ENCODE measurements around the gene CACNB2.

CACNB2 gene

DNA sequence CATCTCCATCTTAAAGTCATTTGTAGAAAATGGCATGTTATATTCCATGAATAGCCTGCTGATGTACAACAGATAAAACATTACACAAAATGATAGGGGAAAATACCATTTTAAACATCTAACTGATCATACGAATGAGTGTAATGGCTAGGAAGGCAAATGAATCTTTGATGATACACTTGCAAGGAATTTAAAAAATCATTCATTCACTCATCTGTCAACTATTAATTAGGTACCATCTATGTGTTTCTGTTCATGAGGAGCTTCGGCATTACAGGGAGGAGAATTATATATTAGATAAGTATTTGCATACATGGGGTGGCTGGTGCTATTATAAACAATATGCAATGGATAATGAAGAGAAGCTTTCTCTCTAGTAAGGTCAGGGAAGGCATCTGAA is 183.7 kb downstream of the CACNB2 start:
- no peaks in the 10 kb centered on the region for H3K36me3 ChIP-seq (ENCODE audit: control insufficient read depth, insufficient read depth, low read length)
- H3K9me3 ChIP-seq (ENCODE audit: control insufficient read depth, low read length): no peaks in the 10 kb centered on the region
- H3K4me1 ChIP-seq (ENCODE audit: control insufficient read depth, insufficient read depth, low read length, poor library complexity, severe bottlenecking): no peaks in the 10 kb centered on the region
- DNase-seq: no peak
- no peaks in the 10 kb centered on the region for H3K27me3 ChIP-seq (replicated peaks; ENCODE audit: control insufficient read depth, insufficient read depth, low read length, poor library complexity, severe bottlenecking)
- H3K27ac ChIP-seq (ENCODE audit: insufficient read depth, low read length, poor library complexity, severe bottlenecking): no peak overlapping the region
- no peak overlapping the region for H3K4me3 ChIP-seq (ENCODE audit: insufficient read depth, low read depth, low read length, poor library complexity, severe bottlenecking)

DNA sequence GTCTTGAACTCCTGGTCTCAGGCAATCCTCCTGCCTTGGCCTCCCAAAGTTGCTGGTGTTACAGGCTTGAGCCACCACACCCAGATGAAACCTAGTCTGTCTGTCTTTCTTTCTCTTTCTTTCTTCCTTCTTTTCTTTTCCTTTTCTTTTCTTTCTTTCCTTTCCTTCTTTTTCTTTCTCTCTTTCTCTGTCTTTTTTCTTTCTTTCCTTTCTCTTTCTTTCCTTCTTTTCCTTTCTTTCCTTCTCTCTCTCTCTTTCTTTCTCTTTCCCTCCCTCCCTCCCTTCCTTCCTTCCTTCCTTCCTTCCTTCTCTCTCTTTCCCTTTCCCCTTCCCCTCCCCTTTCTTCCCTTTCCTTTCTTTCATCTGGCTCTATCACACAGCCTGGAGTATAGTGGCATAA is 185.2 kb downstream of the CACNB2 start:
- no peak for DNase-seq
- no peaks in the 10 kb centered on the region for H3K9me3 ChIP-seq (ENCODE audit: control insufficient read depth, low read length)
- no peaks in the 10 kb centered on the region for H3K27me3 ChIP-seq (replicated peaks; ENCODE audit: control insufficient read depth, insufficient read depth, low read length, poor library complexity, severe bottlenecking)
- H3K27ac ChIP-seq (ENCODE audit: insufficient read depth, low read length, poor library complexity, severe bottlenecking): no peak overlapping the region
- H3K4me1 ChIP-seq (ENCODE audit: control insufficient read depth, insufficient read depth, low read length, poor library complexity, severe bottlenecking): no peaks in the 10 kb centered on the region
- H3K36me3 ChIP-seq (ENCODE audit: control insufficient read depth, insufficient read depth, low read length): no peaks in the 10 kb centered on the region
- no peak overlapping the region for H3K4me3 ChIP-seq (ENCODE audit: insufficient read depth, low read depth, low read length, poor library complexity, severe bottlenecking)

GRCh38 chr10:18325889-18326531 is 185.8 kb downstream of the CACNB2 start:
- no peaks in the 10 kb centered on the region for H3K27me3 ChIP-seq (replicated peaks; ENCODE audit: control insufficient read depth, insufficient read depth, low read length, poor library complexity, severe bottlenecking)
- H3K4me1 ChIP-seq (ENCODE audit: control insufficient read depth, insufficient read depth, low read length, poor library complexity, severe bottlenecking): no peaks in the 10 kb centered on the region
- DNase-seq: no peak
- H3K27ac ChIP-seq (ENCODE audit: insufficient read depth, low read length, poor library complexity, severe bottlenecking): no peak overlapping the region
- no peaks in the 10 kb centered on the region for H3K9me3 ChIP-seq (ENCODE audit: control insufficient read depth, low read length)
- no peak overlapping the region for H3K4me3 ChIP-seq (ENCODE audit: insufficient read depth, low read depth, low read length, poor library complexity, severe bottlenecking)
- H3K36me3 ChIP-seq (ENCODE audit: control insufficient read depth, insufficient read depth, low read length): no peaks in the 10 kb centered on the region

GRCh38 chr10:18328941-18329340 is 188.7 kb downstream of the CACNB2 start:
- Histone ChIP-seq H3K9me3 (ENCODE audit: control insufficient read depth, low read length) (no peaks in the 10 kb centered on the region), H3K4me3 (ENCODE audit: insufficient read depth, low read depth, low read length, poor library complexity, severe bottlenecking) (no peak overlapping the region), H3K27me3 (replicated peaks; ENCODE audit: control insufficient read depth, insufficient read depth, low read length, poor library complexity, severe bottlenecking) (no peaks in the 10 kb centered on the region), H3K4me1 (ENCODE audit: control insufficient read depth, insufficient read depth, low read length, poor library complexity, severe bottlenecking) (no peaks in the 10 kb centered on the region), H3K27ac (ENCODE audit: insufficient read depth, low read length, poor library complexity, severe bottlenecking) (no peak overlapping the region), H3K36me3 (ENCODE audit: control insufficient read depth, insufficient read depth, low read length) (no peaks in the 10 kb centered on the region)
- no peak for DNase-seq

DNA sequence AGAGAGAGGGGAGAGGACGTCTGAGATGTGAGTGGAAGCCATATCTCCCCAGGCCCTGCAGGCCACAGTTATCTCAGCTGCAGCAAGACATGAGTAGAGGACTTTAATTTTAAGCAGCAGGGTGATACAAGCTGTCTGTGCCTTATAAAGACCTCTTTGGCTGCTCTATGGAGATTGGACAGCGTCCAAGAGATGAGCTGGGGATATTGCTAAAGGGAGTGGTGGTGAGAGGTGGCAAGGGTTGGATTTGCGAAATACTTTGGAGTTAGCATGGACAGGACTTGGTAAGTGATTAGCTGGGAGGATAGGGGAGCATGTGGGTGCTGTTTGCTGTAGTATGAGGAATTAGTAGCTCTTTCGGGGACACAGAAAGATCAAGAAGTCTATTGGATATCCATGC is 191.8 kb downstream of the CACNB2 start:
- H3K36me3 ChIP-seq (ENCODE audit: control insufficient read depth, insufficient read depth, low read length): no peaks in the 10 kb centered on the region
- H3K27me3 ChIP-seq (replicated peaks; ENCODE audit: control insufficient read depth, insufficient read depth, low read length, poor library complexity, severe bottlenecking): no peaks in the 10 kb centered on the region
- H3K4me1 ChIP-seq (ENCODE audit: control insufficient read depth, insufficient read depth, low read length, poor library complexity, severe bottlenecking): no peaks in the 10 kb centered on the region
- H3K4me3 ChIP-seq (ENCODE audit: insufficient read depth, low read depth, low read length, poor library complexity, severe bottlenecking): no peak overlapping the region
- no peak for DNase-seq
- H3K27ac ChIP-seq (ENCODE audit: insufficient read depth, low read length, poor library complexity, severe bottlenecking): no peak overlapping the region
- no peaks in the 10 kb centered on the region for H3K9me3 ChIP-seq (ENCODE audit: control insufficient read depth, low read length)

DNA sequence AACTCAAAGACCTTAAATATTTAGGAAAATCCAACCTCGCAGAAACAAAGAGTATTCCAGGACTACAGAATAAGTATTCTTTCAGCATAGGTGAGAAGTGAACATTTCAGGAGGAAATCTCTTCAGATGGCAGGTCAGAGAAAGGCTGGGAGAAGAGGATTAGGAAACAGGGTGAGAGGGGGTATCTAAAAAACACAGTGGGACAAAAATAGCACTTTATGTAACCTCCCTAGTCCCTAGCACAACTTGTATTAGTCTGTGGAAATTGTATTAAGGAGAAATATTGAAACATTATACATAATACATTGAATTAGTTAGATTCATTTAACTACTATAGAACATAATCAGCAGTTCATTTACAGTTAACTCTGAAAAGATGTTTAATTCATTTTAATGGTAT is 192.3 kb downstream of the CACNB2 start:
- DNase-seq: no peak
- Histone ChIP-seq H3K27me3 (replicated peaks; ENCODE audit: control insufficient read depth, insufficient read depth, low read length, poor library complexity, severe bottlenecking) (no peaks in the 10 kb centered on the region), H3K27ac (ENCODE audit: insufficient read depth, low read length, poor library complexity, severe bottlenecking) (no peak overlapping the region), H3K36me3 (ENCODE audit: control insufficient read depth, insufficient read depth, low read length) (no peaks in the 10 kb centered on the region), H3K9me3 (ENCODE audit: control insufficient read depth, low read length) (no peaks in the 10 kb centered on the region), H3K4me3 (ENCODE audit: insufficient read depth, low read depth, low read length, poor library complexity, severe bottlenecking) (no peak overlapping the region), H3K4me1 (ENCODE audit: control insufficient read depth, insufficient read depth, low read length, poor library complexity, severe bottlenecking) (no peaks in the 10 kb centered on the region)

GRCh38 chr10:18333621-18334020 is 193.4 kb downstream of the CACNB2 start:
- Histone ChIP-seq H3K4me1 (ENCODE audit: control insufficient read depth, insufficient read depth, low read length, poor library complexity, severe bottlenecking) (no peaks in the 10 kb centered on the region), H3K4me3 (ENCODE audit: insufficient read depth, low read depth, low read length, poor library complexity, severe bottlenecking) (no peak overlapping the region), H3K9me3 (ENCODE audit: control insufficient read depth, low read length) (no peaks in the 10 kb centered on the region), H3K36me3 (ENCODE audit: control insufficient read depth, insufficient read depth, low read length) (no peaks in the 10 kb centered on the region), H3K27me3 (replicated peaks; ENCODE audit: control insufficient read depth, insufficient read depth, low read length, poor library complexity, severe bottlenecking) (no peaks in the 10 kb centered on the region), H3K27ac (ENCODE audit: insufficient read depth, low read length, poor library complexity, severe bottlenecking) (no peak overlapping the region)
- no peak for DNase-seq

DNA sequence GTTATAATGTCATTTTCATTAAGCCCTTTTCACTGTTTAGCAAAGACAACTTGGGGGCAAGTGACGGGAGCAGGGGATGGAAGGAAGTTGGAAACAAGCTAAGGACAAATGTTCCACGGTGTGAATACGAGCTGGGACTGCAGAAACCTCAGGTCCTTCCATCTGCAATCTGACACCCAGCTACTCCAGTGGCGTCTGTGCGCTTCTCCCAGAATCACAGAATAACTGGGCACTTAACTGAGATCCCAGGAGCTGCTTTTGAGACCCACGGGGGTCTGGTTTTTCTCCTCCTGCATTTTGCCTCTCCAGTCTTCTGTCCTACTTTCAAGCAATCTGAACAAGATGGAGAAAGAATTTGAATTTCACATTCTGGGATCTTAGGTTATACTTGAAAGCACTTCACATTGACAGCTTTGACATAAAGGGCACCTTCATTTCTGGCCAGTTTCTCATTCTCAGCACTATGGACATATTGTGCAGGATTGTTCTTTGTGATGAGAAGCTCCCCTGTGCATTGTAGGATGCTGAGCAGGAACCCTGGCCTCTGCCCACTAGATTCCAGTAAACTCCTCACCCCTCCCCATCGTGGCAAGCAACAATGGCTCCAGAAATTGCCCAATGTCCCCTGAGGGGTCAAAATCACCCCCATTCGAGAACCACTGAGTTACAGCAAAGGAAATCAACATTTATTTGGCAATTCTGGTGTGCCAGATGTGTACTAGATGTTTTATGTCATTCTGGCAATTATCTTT is 194.1 kb downstream of the CACNB2 start:
- H3K4me3 ChIP-seq (ENCODE audit: insufficient read depth, low read depth, low read length, poor library complexity, severe bottlenecking): no peak overlapping the region
- H3K9me3 ChIP-seq (ENCODE audit: control insufficient read depth, low read length): no peaks in the 10 kb centered on the region
- no peaks in the 10 kb centered on the region for H3K4me1 ChIP-seq (ENCODE audit: control insufficient read depth, insufficient read depth, low read length, poor library complexity, severe bottlenecking)
- no peaks in the 10 kb centered on the region for H3K36me3 ChIP-seq (ENCODE audit: control insufficient read depth, insufficient read depth, low read length)
- no peak for DNase-seq
- H3K27ac ChIP-seq (ENCODE audit: insufficient read depth, low read length, poor library complexity, severe bottlenecking): no peak overlapping the region
- no peaks in the 10 kb centered on the region for H3K27me3 ChIP-seq (replicated peaks; ENCODE audit: control insufficient read depth, insufficient read depth, low read length, poor library complexity, severe bottlenecking)

DNA sequence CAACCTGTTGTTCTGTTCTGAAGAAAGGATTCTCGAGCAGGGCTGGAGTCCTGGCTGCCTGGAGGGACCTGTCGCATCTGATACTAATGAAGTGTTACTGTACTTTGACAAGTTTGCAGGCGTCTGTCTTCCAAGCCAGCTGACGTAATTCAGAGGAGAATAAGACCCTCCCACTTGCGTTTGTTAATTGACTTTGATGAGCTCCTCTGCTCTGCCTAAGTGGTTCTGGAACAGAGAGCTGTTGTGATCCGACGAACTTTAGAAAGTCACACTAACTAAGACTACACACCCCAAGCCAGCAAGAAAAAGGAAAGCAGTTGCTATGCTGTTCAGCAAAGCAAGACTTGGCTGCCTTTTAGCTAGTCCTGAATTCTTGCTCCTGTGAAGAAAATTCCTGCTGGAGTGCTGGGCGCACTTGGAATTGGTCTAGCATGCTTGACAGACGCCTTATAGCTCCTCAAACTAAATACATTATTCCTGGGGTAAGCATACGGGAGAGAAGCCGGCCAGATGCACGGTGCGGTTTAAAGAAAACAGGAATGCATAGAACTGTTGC is 200.3 kb downstream of the CACNB2 start:
- H3K4me1 ChIP-seq (ENCODE audit: control insufficient read depth, insufficient read depth, low read length, poor library complexity, severe bottlenecking): no peaks in the 10 kb centered on the region
- no peaks in the 10 kb centered on the region for H3K27me3 ChIP-seq (replicated peaks; ENCODE audit: control insufficient read depth, insufficient read depth, low read length, poor library complexity, severe bottlenecking)
- H3K36me3 ChIP-seq (ENCODE audit: control insufficient read depth, insufficient read depth, low read length): no peaks in the 10 kb centered on the region
- H3K9me3 ChIP-seq (ENCODE audit: control insufficient read depth, low read length): no peaks in the 10 kb centered on the region
- H3K4me3 ChIP-seq (ENCODE audit: insufficient read depth, low read depth, low read length, poor library complexity, severe bottlenecking): no peak overlapping the region
- H3K27ac ChIP-seq (ENCODE audit: insufficient read depth, low read length, poor library complexity, severe bottlenecking): no peak overlapping the region
- no peak for DNase-seq

GRCh38 chr10:18341055-18341454 is 200.8 kb downstream of the CACNB2 start:
- no peaks in the 10 kb centered on the region for H3K4me1 ChIP-seq (ENCODE audit: control insufficient read depth, insufficient read depth, low read length, poor library complexity, severe bottlenecking)
- no peak for DNase-seq
- H3K4me3 ChIP-seq (ENCODE audit: insufficient read depth, low read depth, low read length, poor library complexity, severe bottlenecking): no peak overlapping the region
- H3K36me3 ChIP-seq (ENCODE audit: control insufficient read depth, insufficient read depth, low read length): no peaks in the 10 kb centered on the region
- no peaks in the 10 kb centered on the region for H3K9me3 ChIP-seq (ENCODE audit: control insufficient read depth, low read length)
- no peak overlapping the region for H3K27ac ChIP-seq (ENCODE audit: insufficient read depth, low read length, poor library complexity, severe bottlenecking)
- no peaks in the 10 kb centered on the region for H3K27me3 ChIP-seq (replicated peaks; ENCODE audit: control insufficient read depth, insufficient read depth, low read length, poor library complexity, severe bottlenecking)
